HG03442 (cell line): Measurements from ENCODE around the gene LEMD1.
"Not testable (repeated sequence)": the region's sequence is repeated elsewhere in the genome, so short reads cannot be mapped to it uniquely, and the experiment has no call there.

Experiments used
- ATAC-seq: cut with Tn5 transposase; IDR thresholded peaks from one replicate; pipeline ENCODE4 v1.9.1; 2021; ENCODE audit warnings: mild to moderate bottlenecking, moderate library complexity; ENCODE audit not compliant: unreplicated experiment

Gene LEMD1

GRCh38 chr1:205382561-205382960 lies 39.3 kb downstream of the LEMD1 start:
- ATAC-seq, result no peak

DNA sequence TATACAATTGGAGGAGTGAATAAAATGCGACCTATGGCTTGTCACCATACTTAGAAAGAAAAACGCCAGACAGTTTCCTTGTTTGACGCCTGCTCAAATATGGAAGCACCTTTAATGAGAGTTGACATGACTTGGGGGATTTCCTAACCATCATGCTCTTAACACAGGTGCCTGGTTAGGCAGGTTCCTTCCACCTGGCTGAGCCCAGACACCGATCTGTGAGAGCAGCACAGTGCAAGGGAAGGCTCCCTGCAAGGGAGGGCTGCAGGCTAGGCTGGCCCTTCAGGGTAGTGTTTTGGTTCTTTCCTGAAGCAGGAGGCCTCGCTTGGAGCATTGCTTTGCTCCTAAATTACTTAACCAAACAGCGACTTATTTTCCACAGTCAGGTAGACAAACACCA lies 40.6 kb downstream of the LEMD1 start:
- ATAC-seq, result no peak

DNA sequence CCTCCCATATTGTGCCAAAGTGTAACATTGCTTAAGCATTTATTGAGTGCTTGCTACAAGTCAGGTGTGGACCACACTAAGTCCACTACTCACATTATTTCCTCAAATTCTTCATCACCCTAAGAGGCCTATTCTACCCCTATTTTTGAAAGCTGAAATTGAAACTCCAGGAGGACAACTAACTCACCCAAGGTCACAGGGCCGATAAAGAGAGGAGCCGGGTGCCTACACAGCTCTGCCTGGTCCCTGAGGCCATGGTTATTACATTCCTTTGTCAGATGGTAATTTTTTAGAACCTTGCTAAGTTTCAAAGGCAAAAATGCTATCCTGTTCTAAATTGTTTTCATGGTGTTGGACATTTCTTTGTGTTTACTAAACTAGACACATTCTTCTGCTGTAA lies 41.0 kb downstream of the LEMD1 start:
- ATAC-seq, result no peak

- ATAC-seq, result no peak
Measured at GRCh38 chr1:205379056-205379455, 42.8 kb downstream of the LEMD1 start.

- ATAC-seq, result no peak
Measured at GRCh38 chr1:205377355-205377754, 44.5 kb downstream of the LEMD1 start.

- no peak for ATAC-seq
Measured at GRCh38 chr1:205376739-205377138, 45.1 kb downstream of the LEMD1 start.

DNA sequence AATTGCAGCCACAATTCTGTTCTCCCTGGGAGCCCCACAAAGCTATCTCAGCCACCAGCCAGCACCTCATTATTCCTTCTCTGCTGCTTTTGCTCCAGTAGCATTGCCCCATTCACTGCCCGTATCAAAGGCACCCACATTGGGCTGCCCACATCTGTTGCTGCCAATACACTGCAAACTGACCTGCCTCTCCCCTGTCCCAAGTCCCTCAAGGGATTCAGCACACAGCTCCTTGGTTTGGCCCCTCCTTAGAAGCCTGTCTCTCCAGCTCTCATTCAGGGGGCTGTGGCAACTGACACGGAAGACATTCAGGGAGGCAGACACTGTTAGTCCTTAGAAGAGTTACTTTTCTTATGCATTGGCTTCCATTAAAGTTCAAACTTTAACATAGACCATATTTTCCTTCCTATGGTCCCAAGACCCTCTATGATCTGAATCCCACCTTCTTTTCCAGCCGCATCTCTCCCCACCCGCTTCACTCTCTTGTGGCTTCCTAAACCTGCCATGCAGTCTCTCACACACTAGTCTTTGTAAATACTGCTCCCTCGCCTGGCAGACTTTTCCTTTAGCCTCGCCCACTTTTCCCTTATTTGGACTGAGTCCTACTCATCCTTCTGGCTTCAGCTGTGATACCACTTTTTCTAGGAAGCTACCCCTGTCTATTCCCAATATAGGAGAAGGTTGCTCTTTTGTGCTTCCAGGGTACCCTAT lies 45.9 kb downstream of the LEMD1 start:
- no peak for ATAC-seq

GRCh38 chr1:205374210-205375078 lies 47.4 kb downstream of the LEMD1 start:
- no peak for ATAC-seq

DNA sequence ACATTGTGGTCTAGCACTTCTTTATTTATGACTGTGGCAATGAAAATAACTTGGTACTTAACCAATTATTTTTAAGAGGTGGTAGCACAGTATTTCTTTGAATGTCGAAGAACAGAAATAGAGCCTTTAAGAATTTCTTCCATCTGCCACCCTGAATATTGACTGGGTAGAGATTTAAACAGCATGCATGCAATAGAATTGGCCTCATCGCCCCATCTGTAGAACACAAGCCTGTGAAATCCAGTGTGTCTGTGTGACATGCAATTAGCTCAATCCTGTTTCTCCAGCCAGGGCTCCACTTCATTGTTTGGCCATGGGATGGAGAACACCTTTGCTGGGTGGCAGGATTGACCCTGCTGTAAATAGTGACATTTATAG lies 48.1 kb downstream of the LEMD1 start:
- no peak for ATAC-seq

GRCh38 chr1:205373022-205373797 lies 48.6 kb downstream of the LEMD1 start:
- ATAC-seq, result no peak

- ATAC-seq, result no peak
Measured at GRCh38 chr1:205371871-205372660, 49.8 kb downstream of the LEMD1 start.

DNA sequence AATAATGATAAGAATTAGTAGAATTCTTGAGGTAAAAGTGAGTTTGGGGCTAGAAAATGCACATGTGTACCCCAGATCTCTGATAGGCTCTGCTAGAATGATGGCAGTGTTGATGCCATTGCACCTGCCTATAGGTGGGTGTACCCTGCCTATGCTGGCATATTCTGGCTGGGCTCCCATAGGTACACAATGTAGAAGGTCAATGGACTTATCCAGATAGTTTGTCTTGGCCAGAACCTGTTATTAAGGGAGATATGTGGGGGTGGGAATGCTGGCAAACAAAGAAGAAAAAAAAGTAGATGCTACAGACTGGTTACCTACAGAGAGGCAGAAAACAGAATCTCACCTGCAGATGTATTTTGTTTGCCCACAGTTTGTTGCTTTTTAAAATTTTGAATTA lies 51.1 kb downstream of the LEMD1 start:
- ATAC-seq, result no peak

DNA sequence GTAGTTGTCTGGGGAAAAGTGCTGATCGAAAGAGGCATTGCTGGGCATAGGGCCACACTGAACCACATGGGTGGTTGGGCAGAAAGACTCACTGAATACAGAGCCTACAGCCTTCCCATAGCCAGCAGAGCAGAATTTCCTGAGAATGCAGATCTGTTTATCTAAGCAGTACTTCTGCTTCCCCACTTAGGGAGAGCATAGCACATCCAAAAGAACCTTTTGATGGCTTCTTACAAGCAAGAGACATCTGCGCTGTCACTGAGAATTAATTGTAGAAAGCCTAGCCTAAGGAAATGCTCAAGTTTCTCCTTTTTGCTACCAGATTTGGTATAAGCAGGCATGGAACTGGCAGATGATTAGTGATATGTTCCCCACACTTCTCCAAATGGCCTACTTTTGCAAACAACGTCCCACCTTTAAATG lies 52.1 kb downstream of the LEMD1 start:
- no peak for ATAC-seq

DNA sequence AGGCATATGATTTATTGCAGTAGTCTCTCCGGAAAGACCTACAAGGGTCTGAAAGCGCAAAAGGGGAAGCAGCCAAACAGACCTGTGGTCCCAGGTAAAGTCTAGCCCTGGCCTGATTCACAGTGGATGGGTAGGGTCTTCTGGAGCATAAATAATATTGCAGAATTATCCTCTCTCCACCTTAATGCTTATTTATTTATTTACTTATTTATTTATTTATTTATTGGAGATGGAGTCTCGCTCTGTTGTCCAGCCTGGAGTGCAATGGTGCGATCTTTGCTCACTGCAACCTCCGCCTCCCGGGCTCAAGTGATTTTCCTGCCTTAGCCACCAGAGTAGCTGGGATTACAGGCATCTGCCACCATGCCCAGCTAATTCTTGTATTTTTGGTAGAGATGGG lies 53.4 kb downstream of the LEMD1 start:
- ATAC-seq, result no peak

- no peak for ATAC-seq
Measured at GRCh38 chr1:205365945-205366463, 55.9 kb downstream of the LEMD1 start.

GRCh38 chr1:205365086-205365485 lies 56.8 kb downstream of the LEMD1 start:
- not testable (repeated sequence) for ATAC-seq

DNA sequence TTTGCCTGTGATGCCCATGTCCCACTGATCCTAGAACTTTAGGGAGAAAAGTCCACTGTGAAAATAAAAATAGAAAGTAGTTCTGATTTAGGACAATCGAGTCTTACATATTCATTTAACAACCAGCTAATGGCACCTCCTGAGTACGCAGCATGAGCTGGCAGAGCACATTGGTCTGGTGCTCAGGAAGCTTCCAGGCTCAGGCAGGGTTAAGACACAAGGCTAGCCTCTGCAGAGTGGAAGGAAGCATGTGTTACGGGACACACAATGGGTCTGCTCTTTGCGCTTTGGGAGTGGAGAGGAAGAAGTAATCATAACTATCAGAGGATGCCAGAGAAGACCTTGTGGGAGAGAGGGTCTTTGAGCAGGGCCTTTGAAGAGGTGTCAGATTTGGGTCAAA lies 61.0 kb downstream of the LEMD1 start:
- no peak for ATAC-seq

- ATAC-seq, result no peak
Measured at GRCh38 chr1:205359771-205360565, 61.9 kb downstream of the LEMD1 start.

GRCh38 chr1:205358579-205358978 lies 63.3 kb downstream of the LEMD1 start:
- no peak for ATAC-seq

GRCh38 chr1:205357567-205357966 lies 64.3 kb downstream of the LEMD1 start:
- no peak for ATAC-seq
